ENCODE data around the gene ZNF791. TPM values are rescaled to one million over a fixed set of nuclear protein-coding genes. Genes with fewer than 3 reads are reported as not detected.

Gene ZNF791
- total RNA-seq, 1 experiment from 2014 or later: 26.3 TPM

DNA sequence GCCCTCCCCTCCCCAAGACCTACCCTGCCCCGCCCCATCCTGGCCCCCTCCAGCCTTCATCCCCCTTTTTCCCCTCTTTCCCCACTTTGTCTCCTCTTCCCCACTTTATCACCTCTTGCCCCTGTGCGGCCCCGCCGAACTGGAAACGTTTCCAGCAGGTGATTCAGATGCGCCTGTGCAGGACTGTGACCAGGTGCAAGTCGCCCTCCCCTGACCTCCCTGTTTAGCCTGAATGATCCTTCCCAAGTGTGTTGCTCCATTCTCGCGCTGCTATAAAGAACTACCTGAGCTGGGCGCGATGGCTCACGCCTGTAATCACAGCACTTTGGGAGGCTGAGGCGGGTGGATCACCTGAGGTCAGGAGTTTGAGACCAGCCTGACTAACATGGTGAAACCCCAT lies 25.9 kb downstream of the ZNF791 start:
- POLR2A ChIA-PET (ENCODE audit: unreplicated experiment): no interaction called here
- ATAC-seq: no peak
- no peak overlapping the region for H3K27ac ChIP-seq (ENCODE audit: low read length)

DNA sequence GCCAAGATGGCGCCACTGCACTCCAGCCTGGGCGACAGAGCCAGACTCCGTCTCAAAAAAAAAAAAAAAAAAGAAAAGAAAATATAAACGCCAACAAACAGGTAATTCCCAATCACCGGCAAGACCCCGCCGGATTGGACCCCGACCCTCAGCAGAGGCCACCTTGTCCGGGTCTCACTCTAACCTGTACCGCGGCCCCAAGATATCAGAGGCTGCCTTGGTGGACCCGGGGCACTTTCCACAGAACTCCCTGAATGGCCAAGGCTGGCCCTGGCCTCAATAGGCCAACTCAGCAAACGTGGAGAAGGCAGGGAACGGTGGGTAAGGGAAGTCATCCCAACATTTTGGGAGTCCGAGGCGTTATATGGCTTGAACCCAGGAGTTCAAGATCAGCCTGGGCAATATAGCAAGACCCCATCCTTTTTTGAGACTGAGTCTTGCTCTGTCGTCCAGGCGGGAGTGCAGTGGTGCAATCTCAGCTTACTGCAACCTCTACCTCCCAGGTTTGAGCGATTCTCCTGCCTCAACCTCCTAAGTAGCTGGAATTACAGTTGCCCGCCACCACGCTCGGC lies 28.0 kb downstream of the ZNF791 start:
- H2AFZ ChIP-seq (ENCODE audit: low read length): no peak overlapping the region
- ChIA-PET POLR2A (ENCODE audit: unreplicated experiment) (no interaction called here), CTCF (no interaction called here)
- ATAC-seq (no peak), DNase-seq (no peak)
- H3K9ac ChIP-seq (ENCODE audit: low read length): no peak overlapping the region
- H3K36me3 ChIP-seq (ENCODE audit: low read depth, low read length): no peaks in the 10 kb centered on the region
- intact Hi-C loops (cut with micrococcal nuclease): no loop called here
- H3K4me2 ChIP-seq (ENCODE audit: low read length): no peak overlapping the region
- H3K4me1 ChIP-seq (ENCODE audit: insufficient read depth, low read length): no peaks in the 10 kb centered on the region
- BruUV-seq (replicated peaks): no TSS peak
- H3K79me2 ChIP-seq (ENCODE audit: low read length): no peaks in the 10 kb centered on the region
- no peaks in the 10 kb centered on the region for H3K9me3 ChIP-seq (ENCODE audit: low read length)
- no peaks in the 10 kb centered on the region for H3K9me2 ChIP-seq (replicated peaks; ENCODE audit: low read length)
- TF ChIP-seq EZH2phosphoT487 (IDR thresholded peaks at IDR 0.05; ENCODE audit: borderline replicate concordance, low read length) (no peak), EZH2 (IDR thresholded peaks at IDR 0.05; ENCODE audit: low read length, unreplicated experiment) (no peak)
- TF ChIP-seq, protein P1, sequence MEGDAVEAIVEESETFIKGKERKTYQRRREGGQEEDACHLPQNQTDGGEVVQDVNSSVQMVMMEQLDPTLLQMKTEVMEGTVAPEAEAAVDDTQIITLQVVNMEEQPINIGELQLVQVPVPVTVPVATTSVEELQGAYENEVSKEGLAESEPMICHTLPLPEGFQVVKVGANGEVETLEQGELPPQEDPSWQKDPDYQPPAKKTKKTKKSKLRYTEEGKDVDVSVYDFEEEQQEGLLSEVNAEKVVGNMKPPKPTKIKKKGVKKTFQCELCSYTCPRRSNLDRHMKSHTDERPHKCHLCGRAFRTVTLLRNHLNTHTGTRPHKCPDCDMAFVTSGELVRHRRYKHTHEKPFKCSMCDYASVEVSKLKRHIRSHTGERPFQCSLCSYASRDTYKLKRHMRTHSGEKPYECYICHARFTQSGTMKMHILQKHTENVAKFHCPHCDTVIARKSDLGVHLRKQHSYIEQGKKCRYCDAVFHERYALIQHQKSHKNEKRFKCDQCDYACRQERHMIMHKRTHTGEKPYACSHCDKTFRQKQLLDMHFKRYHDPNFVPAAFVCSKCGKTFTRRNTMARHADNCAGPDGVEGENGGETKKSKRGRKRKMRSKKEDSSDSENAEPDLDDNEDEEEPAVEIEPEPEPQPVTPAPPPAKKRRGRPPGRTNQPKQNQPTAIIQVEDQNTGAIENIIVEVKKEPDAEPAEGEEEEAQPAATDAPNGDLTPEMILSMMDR (conservative IDR thresholded peaks at IDR 0.05; ENCODE audit: low read depth, low read length): no peak
- H3K4me3 ChIP-seq (ENCODE audit: low read length): no peak overlapping the region
- no peaks in the 10 kb centered on the region for H4K20me1 ChIP-seq (ENCODE audit: low read length)
- H3F3A ChIP-seq (ENCODE audit: low read length, unreplicated experiment): peaks cover 3% of the 10 kb centered on the region
- no peaks in the 10 kb centered on the region for H3K27me3 ChIP-seq (ENCODE audit: low read length)
- H3K27ac ChIP-seq (ENCODE audit: low read length): no peak overlapping the region

More for the DNA sequence above, 25.9 kb downstream of the ZNF791 start:
- Histone ChIP-seq H3K9me3 (ENCODE audit: low read length) (no peaks in the 10 kb centered on the region), H3F3A (ENCODE audit: low read length, unreplicated experiment) (peaks cover 7% of the 10 kb centered on the region), H3K36me3 (ENCODE audit: low read depth, low read length) (0 out of 2 replicates have a peak, but pooled peaks cover 1% of the 10 kb centered on the region), H3K4me1 (ENCODE audit: insufficient read depth, low read length) (no peaks in the 10 kb centered on the region), H3K9ac (ENCODE audit: low read length) (no peak overlapping the region), H3K9me2 (replicated peaks; ENCODE audit: low read length) (no peaks in the 10 kb centered on the region), H3K4me2 (ENCODE audit: low read length) (no peak overlapping the region), H3K79me2 (ENCODE audit: low read length) (no peaks in the 10 kb centered on the region), H3K4me3 (ENCODE audit: low read length) (no peak overlapping the region), H2AFZ (ENCODE audit: low read length) (no peak overlapping the region), H4K20me1 (ENCODE audit: low read length) (no peaks in the 10 kb centered on the region), H3K27me3 (ENCODE audit: low read length) (no peaks in the 10 kb centered on the region)
- intact Hi-C loops (cut with micrococcal nuclease): no loop called here
- TF ChIP-seq EZH2 (IDR thresholded peaks at IDR 0.05; ENCODE audit: low read length, unreplicated experiment): no peak
- TF ChIP-seq, protein P1 (conservative IDR thresholded peaks at IDR 0.05; ENCODE audit: low read depth, low read length): no peak
- BruUV-seq (replicated peaks): no TSS peak
- no peak for DNase-seq
- CTCF ChIA-PET: no interaction called here

DNA sequence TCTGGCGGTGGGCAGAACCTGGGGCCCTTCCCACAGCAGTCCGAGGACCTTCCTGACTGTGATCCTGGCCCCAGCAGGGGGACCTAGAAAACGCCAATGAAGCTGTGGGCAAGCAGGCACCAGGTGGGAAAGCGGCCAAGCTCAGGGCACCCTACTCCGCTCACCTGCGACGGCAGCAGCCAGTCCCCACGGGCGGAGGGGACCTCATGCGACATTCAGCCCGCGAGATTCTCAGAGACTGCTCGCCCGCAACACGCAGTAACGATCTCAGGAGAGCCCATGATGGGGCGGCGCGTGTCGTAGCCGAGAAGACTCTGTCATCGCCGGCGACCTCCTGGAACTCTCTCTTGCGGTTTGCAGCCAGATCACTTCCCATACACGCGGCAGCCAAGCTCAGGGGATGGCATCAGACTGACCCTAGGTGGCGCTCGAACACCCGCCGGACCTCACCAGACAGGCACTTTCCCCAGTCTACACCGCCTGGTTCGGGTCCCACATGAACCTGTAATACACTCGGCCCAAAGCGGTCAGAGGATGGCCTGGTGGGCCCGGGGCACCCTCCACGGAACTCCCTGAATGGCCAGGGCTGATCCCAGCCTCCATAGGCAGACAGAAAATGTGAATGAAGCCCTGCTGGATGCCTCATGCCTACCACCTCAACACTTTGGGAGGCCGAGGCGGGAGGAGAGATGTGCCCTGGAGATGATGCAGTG lies 29.3 kb downstream of the ZNF791 start:
- no peaks in the 10 kb centered on the region for H3K9me2 ChIP-seq (replicated peaks; ENCODE audit: low read length)
- no peaks in the 10 kb centered on the region for H4K20me1 ChIP-seq (ENCODE audit: low read length)
- H3K4me2 ChIP-seq (ENCODE audit: low read length): no peak overlapping the region
- no peak overlapping the region for H3K9ac ChIP-seq (ENCODE audit: low read length)
- H3K4me1 ChIP-seq (ENCODE audit: insufficient read depth, low read length): no peaks in the 10 kb centered on the region
- TF ChIP-seq, protein P1 (conservative IDR thresholded peaks at IDR 0.05; ENCODE audit: low read depth, low read length): peak; percentile 83
- TF ChIP-seq EZH2 (IDR thresholded peaks at IDR 0.05; ENCODE audit: low read length, unreplicated experiment) (no peak), EZH2phosphoT487 (IDR thresholded peaks at IDR 0.05; ENCODE audit: borderline replicate concordance, low read length) (no peak)
- no peaks in the 10 kb centered on the region for H3K79me2 ChIP-seq (ENCODE audit: low read length)
- CTCF ChIA-PET: interaction anchor here (0.6 kb wide), 1 partner anchor 29 kb away, joined by 3 read pairs; the partner anchor contains the start of genes ZNF490 and ZNF791
- no peak overlapping the region for H3K27ac ChIP-seq (ENCODE audit: low read length)
- no peaks in the 10 kb centered on the region for H3F3A ChIP-seq (ENCODE audit: low read length, unreplicated experiment)
- H3K27me3 ChIP-seq (ENCODE audit: low read length): no peaks in the 10 kb centered on the region
- H3K4me3 ChIP-seq (ENCODE audit: low read length): no peak overlapping the region
- ATAC-seq (peak; percentile 81), DNase-seq (peak; percentile 64)
- intact Hi-C loops (cut with micrococcal nuclease): no loop called here
- H3K9me3 ChIP-seq (ENCODE audit: low read length): no peaks in the 10 kb centered on the region
- BruUV-seq (replicated peaks): no TSS peak
- POLR2A ChIA-PET (ENCODE audit: unreplicated experiment): interaction anchor here (0.6 kb wide), 1 partner anchor 1497 kb away, joined by 3 read pairs; no protein-coding TSS in a partner anchor
- peak overlapping the region; percentile 12; the same call in 1 of the 2 replicates for H2AFZ ChIP-seq (ENCODE audit: low read length)
- no peaks in the 10 kb centered on the region for H3K36me3 ChIP-seq (ENCODE audit: low read depth, low read length)

Data from PC-3 (cell line).